DMS79 (cell line): ENCODE results near the gene DHX32.
"Not testable (repeated sequence)": the region's sequence is repeated elsewhere in the genome, so short reads cannot be mapped to it uniquely, and the experiment has no call there.

Experiments
- DNase-seq: peaks from one replicate; lab custom pipeline; 2025; lab: John Stamatoyannopoulos, UW

Gene DHX32

GRCh38 chr10:125881192-125881591 lies at the start of gene DHX32:
TSS of gene DHX32 (minus strand) at chr10:125881292. CDS start at chr10:125880824, 468 bp downstream.
- no peak for DNase-seq

- no peak for DNase-seq
Observed at GRCh38 chr10:125929618-125930017, 48.5 kb upstream of the DHX32 start.

- DNase-seq: no peak
Observed at GRCh38 chr10:125928928-125929585, 48.0 kb upstream of the DHX32 start.

- DNase-seq: not testable (repeated sequence)
Observed at GRCh38 chr10:125927265-125927664, 46.2 kb upstream of the DHX32 start.

- DNase-seq: no peak
Observed at GRCh38 chr10:125926247-125926646, 45.2 kb upstream of the DHX32 start.

- DNase-seq: no peak
Observed at GRCh38 chr10:125925262-125925834, 44.3 kb upstream of the DHX32 start.

- DNase-seq: not testable (repeated sequence)
Observed at GRCh38 chr10:125921643-125922306, 40.7 kb upstream of the DHX32 start.

- DNase-seq: not testable (repeated sequence)
Observed at GRCh38 chr10:125917704-125918361, 36.7 kb upstream of the DHX32 start.

- no peak for DNase-seq
Observed at GRCh38 chr10:125916977-125917376, 35.9 kb upstream of the DHX32 start.

GRCh38 chr10:125913277-125913676 lies 32.2 kb upstream of the DHX32 start:
- DNase-seq: not testable (repeated sequence)

- DNase-seq: no peak
Observed at GRCh38 chr10:125911990-125912389, 30.9 kb upstream of the DHX32 start.

- no peak for DNase-seq
Observed at GRCh38 chr10:125911145-125911544, 30.1 kb upstream of the DHX32 start.

- DNase-seq: not testable (repeated sequence)
Observed at GRCh38 chr10:125909491-125909890, 28.4 kb upstream of the DHX32 start.

GRCh38 chr10:125908813-125909212 lies 27.7 kb upstream of the DHX32 start:
- DNase-seq: not testable (repeated sequence)

GRCh38 chr10:125907598-125907997 lies 26.5 kb upstream of the DHX32 start:
- not testable (repeated sequence) for DNase-seq

GRCh38 chr10:125905069-125905994 lies 24.2 kb upstream of the DHX32 start:
- not testable (repeated sequence) for DNase-seq

GRCh38 chr10:125903135-125903640 lies 22.1 kb upstream of the DHX32 start:
- DNase-seq: not testable (repeated sequence)

GRCh38 chr10:125900963-125901362 lies 19.9 kb upstream of the DHX32 start:
- DNase-seq: not testable (repeated sequence)

GRCh38 chr10:125897317-125897716 lies 16.2 kb upstream of the DHX32 start:
- DNase-seq: not testable (repeated sequence)

GRCh38 chr10:125896088-125896934 lies 15.2 kb upstream of the DHX32 start, which contains the start of gene FANK1:
TSS of gene FANK1 (plus strand) at chr10:125896564. CDS start at chr10:125896643, 79 bp downstream.
- peak; percentile 4 for DNase-seq
